ENCODE data around the gene HPCAL4.

Gene HPCAL4

DNA sequence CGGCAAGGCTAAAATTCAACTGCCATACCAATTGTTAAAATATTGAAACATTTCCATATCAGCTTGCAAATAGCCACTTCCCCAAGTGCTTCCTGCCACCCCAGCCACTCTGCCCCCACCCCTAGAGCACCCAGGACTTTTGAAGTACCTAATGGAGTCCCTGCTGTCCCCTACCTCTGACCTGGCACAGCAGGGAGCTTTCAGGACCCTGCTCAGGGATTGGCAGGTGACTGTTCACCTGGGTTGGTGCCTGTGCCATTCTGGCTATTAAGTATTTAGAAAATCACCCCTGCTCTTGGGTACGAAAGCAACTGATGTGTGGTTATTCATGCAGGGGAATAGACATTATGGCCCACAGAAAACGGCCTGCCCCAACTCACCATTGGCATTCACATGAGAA, 9.1 kb upstream of the HPCAL4 start:
- no peak for DNase-seq

DNA sequence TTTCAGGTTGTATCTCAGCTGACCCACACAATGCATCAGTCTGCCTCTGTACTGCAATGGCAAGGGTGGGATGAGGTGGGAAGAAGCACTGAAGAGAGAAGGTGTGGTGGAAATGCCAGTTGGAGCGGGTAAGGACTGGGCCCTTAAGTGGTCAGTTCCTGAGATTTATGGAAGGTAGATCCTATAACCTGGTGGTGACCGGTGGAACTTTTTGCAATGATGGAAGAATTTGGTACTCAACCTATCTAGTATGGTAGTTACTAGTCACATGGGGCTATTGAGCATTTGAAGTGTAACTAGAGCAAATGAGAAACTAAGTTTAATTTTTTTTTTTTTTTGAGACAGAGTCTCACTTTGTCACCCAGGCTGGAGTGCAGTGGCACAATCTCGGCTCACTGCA, 8.2 kb upstream of the HPCAL4 start:
- DNase-seq: no peak

DNA sequence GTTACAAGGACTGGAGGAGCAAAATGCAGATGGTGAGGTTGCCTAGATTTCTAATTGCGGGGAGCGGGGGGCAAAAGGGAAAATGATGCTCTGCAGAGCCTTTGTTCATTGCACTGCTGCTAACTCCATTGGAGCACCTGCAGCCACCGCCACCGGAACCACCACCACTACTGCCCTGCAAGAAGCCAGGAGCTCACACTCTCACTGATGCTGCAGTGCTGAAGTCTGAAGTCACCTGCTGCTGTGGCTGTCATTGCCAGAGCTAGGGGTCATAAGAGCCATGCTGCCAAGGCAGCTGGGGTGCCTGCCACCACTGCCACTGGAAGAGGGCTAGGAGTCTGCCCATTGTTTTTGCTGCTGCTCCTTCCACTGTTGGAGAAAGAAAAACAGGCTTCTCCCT, 7.3 kb upstream of the HPCAL4 start:
- DNase-seq: no peak

DNA sequence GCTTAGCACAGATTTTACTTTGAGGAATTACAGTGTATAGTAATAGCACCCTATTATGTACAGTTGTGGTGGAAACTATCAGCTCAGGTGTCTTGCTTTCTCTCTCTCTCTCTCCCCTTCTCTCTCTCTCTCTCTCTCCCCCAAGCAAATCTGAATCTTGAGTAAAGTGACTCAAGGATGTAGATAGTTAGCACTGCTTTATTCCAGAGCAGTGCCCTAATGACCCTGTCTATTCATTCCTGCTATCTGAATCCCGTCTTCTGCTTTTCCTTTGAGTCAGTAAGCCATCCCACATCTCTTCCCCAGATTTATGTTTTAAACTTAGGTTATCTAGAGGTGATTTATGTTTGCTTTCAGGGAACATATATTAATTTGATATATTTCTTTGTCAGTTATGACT, 5.2 kb upstream of the HPCAL4 start:
- no peak for DNase-seq

DNA sequence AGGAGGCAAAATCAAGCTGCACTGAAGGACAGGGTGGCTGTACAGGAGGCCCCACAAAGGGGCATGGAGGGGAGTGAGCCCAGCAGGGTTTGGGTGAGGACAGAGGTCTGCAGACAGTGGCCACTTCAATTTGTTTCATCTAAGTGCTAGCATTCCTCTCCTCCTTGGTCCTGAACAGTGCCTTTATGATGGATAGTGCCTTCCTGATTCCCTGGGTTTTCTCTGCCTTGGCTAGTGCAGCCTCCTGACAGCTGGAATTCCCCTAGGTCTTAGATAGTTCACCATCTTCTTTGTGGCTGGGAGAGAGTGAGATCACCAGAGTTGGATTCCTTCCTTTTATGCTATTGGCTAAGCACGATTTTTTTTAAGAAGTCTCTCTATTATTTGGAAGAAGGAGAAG, 3.8 kb upstream of the HPCAL4 start:
- no peak for DNase-seq

DNA sequence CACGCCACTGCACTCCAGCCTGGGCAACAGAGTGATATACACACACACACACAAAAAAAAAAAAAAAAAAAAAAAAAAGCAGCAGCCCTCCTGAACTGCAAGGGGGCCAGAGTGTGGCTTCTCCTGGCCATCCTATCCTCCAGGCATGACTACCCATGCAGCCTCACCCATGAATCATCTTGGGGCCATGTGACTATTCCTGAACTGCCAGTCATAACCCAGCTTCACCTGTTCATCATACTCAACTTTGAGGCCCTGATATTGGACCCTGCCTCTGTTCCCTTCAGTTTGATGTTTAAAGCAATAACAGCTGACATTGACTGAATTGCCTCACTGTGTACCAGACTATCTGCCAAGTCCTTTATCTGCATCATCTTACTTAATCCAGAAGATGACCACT, 2.8 kb upstream of the HPCAL4 start:
- no peak for DNase-seq

DNA sequence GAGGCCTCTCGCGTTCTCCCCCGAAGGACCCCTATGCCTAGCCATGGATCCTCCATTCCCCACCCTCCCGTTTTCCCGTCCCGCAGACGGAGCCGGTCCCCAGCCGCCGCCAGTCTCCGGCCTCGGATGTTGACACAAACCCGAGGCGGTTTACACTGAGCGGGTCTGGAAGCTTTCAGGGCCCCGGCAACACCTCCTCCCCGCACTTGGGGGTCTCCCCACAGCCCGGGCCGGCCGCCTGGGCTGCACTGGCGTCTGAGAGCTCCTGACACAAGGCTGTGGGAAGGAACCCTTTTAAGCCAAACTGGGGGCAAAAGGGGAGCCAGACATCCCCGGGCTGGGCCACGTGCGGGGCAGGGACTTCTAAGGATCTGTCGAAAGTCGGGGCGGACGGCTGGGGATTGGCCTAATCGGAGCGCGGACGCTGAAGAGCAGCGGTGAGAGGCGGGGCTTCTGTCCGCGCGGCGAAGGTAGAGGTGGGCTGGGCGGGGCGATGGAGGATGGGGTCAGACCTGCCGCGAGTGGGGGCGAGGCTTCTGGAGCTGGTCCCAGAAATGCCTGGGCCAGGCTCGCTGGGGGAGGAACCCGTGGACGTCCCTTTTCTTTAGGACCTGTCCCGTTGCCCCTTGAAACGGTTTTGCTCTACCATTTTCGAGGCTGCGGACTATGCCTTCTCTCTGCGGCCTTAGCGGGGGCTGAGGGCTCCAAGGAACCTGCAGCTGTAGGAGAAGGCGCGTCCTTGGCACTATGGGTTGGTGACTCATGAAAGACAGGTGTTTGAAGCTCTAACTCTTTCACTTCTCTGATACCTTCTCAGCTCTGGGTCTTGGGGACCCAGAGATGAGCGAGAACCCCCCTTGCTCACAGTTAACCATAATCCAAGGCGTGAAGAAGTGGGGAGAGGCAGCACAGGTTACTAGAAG, 1.2 kb upstream of the HPCAL4 start:
- peak; percentile 62 for DNase-seq

DNA sequence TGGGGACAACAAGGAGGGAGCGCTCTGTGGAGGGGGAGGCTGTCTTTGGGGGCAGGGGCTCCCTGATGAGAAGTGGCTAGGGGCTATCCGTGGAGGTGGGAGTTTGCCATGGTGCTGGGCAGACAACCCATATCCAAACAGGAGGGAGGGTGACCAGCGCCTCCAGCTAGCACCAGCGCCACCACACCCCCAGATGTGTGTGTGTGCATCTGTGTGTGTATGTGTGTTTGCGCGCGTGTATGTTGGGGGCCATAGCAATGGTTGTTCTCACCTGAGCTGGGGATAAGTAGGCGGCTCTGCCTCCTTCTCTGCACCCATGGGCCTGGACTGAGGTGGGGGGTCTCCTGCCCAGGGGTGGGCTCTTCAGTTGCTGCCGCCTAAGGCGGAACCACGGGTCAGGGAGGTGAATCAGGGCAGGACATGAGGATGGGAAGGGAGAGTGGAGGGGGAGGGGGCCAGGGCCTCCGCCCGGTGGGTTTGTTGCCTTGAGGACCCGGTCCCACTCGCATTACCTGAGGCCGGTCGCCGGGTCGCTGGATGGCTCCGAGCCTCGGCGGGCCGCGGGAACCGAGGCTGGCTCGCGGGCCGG, 345 bp downstream of the HPCAL4 start:
- no peak for DNase-seq

DNA sequence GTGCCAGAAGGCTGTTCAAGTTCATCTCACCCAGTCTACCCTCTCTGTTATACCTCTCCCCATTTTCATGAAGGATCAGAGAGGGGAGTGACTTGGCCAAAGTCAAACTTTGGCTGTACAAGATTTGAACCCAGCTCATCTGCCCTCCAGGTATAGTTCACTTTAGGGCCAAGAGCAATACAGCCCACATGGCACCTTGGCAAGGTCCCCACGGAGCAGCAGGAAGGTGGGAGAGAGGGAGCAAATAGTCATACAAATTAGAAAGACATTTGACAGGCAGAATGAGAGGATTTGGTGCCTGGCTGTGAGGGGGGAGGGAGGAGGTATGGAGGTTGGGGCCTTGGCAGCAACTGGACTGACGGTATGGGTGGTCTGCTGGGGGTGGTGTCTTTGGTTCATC, 1.0 kb downstream of the HPCAL4 start:
- no peak for DNase-seq

DNA sequence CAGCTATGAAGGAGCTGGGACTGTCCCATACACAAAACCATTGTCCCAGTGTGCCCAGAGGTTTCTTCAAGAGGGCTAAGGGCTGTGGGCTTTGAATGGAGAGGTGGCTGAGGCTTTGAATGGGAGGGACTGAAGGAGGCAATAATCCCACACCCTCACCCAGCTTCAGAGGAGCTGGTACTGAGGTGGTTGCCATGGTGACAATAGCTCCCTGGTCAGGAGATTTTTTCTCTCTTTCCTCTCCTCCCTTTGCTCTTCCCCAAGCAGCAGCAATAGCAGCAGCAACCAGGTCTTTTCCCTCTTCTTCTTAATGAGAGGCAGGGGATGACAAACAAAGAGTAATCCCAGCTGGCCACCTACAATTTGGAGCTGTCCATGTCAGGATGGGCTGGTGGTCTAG, 1.6 kb downstream of the HPCAL4 start:
- peak; percentile 46 for DNase-seq

DNA sequence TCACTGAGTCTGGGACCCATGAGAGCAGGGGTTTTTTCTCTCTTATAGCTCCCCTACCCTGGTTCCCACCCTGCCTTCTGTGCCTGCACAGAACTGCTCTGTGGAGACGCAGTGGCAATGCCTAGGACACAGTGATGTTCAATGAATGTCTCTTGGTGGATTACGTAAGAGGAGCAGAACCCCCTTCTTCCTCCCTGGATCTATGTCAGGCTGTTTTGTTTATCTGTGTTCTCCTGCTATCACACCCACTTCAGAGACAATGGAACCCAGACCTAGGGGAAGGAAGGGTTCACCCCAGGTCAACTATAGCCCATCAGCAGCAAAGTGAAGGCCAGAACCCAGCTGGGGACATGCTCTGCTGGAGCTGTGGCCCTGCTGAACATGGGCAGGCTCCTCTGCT, 2.0 kb downstream of the HPCAL4 start:
- DNase-seq: no peak

DNA sequence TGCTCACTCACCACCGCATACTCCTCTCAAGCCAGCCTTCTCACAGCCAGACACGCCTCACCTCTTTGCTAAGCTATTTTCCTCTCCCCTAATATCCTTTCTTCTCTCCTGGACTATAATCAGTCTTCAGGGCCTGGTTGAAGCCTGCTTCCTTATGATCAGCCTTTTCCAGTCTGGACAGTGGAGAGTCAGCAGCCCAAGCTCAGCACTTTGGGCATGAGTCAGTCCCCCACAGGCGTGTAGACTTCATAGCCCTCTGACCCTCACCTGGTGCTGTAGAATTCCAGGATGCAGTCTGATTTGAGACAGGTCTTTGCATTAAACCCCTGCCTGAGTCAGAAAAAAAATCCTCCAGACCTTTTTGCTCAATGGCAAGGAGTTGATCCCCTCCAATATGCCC, 2.5 kb downstream of the HPCAL4 start:
- DNase-seq: no peak

DNA sequence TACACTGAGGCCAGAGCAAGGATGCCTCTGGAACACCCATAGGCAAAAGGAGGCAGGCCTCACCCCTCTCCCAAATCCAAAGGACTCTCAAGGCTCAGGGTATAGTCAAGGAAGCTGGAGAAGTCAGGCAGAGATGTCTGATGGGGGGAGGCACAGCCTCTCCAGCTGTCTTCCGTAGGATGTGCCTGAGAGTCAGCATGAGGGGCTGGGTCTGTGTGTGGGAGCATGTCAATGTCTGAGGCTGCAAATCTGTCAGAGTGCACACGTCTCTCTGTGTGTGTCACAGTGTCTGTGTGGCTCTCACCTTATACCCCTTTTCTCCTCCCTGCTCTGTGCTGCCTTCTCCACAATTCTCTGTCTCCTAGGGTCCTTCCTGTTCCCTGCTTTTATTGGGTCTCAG, 4.0 kb downstream of the HPCAL4 start:
- no peak for DNase-seq

DNA sequence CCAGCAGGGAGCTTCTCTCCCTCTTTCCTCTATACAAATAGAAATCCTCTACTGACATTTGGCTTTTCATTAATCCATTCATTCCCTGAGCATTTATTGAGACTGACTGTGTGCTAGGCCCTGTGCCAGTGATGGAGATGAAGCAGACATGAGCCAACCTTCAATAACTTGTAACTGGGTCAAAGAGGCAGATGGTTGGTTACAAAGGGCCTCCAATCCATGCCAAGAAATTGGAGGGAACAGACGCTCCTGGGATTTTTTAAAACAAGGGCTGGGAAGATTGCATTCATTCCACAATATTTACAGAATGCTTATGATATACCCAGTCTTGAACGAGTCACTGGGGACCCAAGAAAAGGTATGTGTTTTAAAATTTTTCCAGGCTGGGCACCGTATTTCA, 6.2 kb downstream of the HPCAL4 start:
- no peak for DNase-seq

DNA sequence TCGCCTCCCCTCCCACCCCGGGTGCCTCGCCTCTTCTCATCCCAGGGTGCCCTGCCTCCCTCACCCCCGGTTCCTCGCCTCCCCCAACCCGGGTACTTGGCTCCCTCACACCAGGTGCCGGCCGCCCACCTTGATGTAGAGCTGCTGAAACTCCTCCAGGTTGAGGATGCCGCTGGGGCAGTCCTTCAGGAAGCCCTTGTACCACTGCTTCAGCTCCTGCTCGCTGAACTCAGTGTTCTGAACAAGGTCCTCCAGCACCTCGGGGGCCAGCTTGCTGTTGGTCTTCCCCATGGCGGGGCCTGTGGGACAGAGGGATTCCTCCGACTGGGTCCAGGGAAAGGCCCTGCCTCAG, 6.9 kb downstream of the HPCAL4 start:
- no peak for DNase-seq

DNA sequence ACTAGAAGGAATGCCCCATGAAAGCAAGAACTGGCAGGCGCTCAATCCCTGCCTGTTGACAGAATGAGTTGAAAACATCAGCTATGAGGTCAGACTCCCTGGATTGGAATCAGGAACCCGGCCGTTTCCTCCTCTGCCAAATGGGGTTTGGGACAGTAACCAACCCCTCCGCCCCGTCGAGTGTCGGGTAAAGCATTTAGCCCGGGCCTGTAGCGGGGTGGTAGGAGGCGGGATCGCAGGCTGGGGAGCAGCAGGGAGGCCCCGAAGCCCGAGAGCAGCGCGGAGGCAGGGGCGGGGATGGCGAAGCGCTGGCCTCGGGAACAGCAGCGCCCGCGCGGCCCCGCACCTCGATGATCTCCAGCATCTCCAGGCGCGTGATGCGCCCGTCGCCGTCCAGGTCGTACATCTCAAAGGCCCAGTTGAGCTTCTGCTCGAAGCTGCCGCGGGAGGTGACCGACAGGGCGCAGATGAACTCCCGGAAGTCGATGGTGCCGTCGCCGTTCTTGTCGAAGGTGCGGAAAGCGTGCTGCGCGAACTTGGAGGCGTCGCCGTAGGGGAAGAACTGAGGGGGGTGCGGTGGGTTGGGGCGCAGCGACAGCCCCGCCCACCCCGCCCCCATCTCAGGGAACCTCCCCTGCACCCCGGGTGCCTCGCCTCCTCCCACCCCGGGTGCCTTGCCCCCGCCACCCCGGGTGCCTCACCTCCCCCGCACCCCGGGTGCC, 7.5 kb downstream of the HPCAL4 start:
- no peak for DNase-seq

DNA sequence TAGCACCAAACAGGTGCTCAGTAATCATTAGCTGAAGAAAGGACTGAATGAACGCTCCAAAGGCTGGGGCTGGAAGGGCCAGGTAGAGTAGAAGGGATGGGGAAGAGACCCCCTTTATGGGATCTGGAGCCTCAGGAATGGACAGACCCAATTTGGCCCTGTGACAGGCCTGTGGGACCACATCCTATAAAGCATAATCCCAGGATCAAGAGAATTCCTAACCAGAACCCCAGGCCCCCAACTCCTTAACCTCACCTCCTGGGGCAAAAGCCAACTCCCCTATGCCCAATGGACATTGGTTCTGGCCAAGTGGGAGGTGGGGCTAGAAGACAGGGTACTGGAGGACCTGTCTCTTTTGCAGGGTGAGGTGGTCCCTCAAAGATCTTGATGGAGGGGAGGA, 9.2 kb downstream of the HPCAL4 start:
- no peak for DNase-seq

DNA sequence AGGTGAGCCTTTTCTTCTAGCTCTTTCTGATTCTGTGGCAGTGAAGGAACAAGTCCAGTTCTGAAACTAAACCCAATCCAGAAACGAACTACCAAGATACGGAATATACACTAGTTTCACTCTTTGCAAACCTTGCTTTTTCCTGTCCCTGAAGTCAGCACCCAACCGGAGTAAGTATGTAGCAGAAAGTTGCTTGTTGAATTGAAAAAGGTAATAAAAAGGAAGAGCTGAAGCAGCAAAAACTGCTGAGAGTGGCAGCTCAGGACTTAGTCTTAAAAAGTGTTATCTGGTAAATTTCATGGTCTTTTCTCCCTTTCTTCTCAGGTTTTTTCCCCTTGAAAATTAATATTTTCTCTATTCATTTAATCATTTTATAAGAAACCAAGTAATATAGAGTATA, 9.9 kb downstream of the HPCAL4 start:
- DNase-seq: no peak

DNA sequence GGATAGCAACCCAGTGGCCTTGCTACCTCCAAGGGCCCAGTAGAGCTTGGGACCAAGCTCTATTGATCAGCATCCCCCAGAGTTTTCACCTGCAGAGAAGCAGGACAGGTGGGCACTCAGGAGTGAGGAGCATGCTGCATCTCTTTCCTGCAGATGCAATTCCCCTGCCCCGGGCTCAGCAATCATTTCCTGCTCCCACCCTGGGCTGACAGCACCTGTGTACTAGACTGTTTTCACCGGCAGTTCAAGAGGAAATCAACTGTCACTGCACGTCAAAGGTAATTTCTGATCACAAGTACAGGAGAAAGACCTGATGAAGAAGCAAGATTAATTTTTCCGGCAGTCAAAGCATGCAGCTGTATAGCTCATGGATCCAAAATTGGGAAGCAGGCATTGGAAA, 10.5 kb downstream of the HPCAL4 start:
- no peak for DNase-seq

DNA sequence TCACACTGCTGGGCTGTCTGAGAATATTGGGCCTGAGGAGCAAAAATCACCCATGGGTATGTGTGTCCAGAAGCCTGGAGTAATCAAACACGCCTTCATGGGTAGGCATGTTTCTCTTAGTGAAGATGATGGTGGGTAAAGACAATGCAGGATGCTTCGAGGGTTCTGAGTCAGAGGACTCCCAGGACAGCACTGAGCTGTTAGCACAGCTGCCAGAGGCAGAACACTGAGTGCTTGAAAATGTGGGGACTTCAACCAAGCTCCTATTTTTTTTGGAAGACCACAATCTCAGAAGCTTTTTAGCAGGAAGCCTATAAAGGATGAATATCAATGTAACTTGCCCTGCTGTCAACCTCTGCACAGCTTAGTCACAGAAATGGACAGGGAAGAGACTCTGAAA, 11.4 kb downstream of the HPCAL4 start:
- DNase-seq: no peak

DNA sequence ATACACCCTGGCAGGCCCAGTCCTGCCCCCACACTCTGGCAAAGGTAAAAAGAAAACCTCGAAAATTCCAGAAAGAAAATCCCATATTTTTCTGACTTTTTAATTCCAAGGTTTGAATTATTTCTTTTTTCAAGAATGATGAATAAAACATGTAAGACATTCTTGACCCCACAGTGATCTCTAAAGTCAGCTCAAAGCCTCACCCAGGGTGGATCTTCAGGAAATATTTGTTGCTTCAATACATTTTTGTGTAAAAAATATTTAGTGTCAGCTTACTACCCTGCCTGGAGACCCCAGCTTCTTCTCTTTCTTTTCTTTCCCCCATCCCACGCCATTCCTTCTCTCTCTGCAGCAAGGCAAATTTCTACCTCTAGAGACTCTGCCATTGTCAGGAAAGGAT, 12.3 kb downstream of the HPCAL4 start:
- DNase-seq: no peak

DNA sequence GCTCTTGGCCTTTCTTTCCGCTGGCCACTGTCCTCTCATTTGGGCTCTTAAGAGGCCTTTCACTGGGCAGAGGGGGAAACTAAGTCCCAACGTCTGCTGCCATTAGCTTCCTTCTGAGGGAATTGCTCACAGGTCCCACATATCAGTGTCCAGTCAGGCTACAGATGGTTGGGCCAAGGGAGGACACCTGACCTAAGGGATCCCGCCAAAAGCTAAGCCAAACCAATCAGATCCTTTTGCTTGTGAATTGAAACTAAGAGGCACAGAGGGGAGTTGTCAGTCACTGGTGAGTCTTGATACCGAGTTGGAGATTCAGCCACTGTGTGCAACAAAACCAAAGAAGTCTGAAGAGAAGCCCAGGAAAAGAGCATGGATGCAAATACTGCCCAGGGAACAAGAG, 13.6 kb downstream of the HPCAL4 start:
- DNase-seq: no peak

DNA sequence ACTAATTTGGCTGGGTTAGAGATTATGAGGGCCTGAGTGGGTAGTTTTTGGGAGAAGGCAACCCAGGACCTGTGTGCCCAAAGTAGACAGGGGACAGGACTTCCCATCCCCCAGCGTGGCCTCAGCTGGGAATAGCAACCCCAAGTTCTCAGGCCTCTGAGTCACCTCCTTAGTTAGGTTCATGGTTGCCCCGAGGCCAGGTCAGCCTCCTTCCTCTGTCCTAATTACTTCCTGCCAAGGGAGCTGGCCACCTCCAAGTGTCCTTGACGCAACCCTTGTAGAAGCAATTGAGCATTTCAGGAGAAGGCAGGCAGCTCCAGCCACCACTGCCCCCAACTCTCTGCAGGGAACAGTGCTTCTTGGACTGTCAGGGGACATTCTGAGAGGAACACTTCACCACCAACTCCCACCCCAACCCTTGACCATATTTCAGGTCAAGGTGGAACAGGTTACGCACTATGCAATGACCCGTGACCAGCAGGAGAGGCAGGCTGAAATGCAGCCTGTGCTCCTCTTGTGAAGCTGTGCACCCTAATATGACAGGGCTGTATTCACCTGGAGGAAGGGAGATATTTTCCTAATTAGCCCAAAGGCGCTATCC, 14.2 kb downstream of the HPCAL4 start:
- DNase-seq: no peak

DNA sequence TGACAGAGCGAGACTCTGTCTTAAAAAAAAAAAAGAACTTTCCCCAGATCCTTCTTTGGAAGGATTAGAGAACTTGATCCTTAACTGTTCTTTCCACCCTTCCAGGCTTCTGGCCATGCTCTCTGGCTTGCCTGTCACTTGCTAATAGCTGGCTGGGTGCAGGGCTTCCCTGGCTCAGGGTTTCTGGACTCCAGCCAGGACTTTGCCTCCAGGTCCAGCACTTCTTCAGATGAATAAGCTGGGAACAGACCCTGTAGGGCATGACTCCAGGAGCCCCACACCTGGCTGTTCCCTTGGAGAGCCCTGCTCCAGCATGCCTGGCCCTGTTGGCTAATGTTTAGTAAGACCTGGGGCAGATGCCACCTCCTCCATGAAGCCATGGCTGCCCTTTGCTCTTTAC, 16.0 kb downstream of the HPCAL4 start:
- DNase-seq: peak; percentile 70
